Hepatocyte (in vitro differentiated cells): ENCODE results near the gene FOXM1. TPM values are rescaled to one million over a fixed set of nuclear protein-coding genes. Genes with fewer than 3 reads are reported as not detected.

Experiments
- DNase-seq: peaks from one replicate; pipeline ENCODE4 v3.0.0-alpha.2; 2016; ENCODE audit warnings: low spot score
- H2AFZ ChIP-seq: fragments of 200-600 bp; sonication (generic); 2 replicates; pipeline ENCODE4 v1.6.0; 2016; ENCODE audit warnings: antibody characterized with exemption, mild to moderate bottlenecking
- H3K27ac ChIP-seq: fragments of 200-600 bp; sonication (generic); 2 replicates; pipeline ENCODE4 v1.5.1; 2016; ENCODE audit warnings: mild to moderate bottlenecking
- H3K27me3 ChIP-seq: fragments of 200-600 bp; sonication (generic); 2 replicates; pipeline ENCODE4 v1.6.1; 2016
- H3K36me3 ChIP-seq: fragments of 200-600 bp; sonication (generic); replicated peaks from 2 replicates; pipeline ENCODE4 v1.5.1; 2016; ENCODE audit warnings: low read depth; ENCODE audit not compliant: insufficient read depth
- H3K4me1 ChIP-seq: fragments of 200-600 bp; sonication (generic); 2 replicates; pipeline ENCODE4 v1.5.1; 2016; ENCODE audit warnings: mild to moderate bottlenecking, moderate library complexity; ENCODE audit not compliant: insufficient read depth
- H3K4me2 ChIP-seq: fragments of 200-600 bp; sonication (generic); 2 replicates; pipeline ENCODE4 v1.6.0; 2016
- H3K4me3 ChIP-seq: fragments of 200-600 bp; sonication (generic); 2 replicates; pipeline ENCODE4 v1.5.1; 2016; ENCODE audit warnings: mild to moderate bottlenecking
- H3K79me2 ChIP-seq: fragments of 200-600 bp; sonication (generic); 2 replicates; pipeline ENCODE4 v1.6.0; 2017; ENCODE audit warnings: mild to moderate bottlenecking
- H3K9me2 ChIP-seq: fragments of 200-600 bp; sonication (generic); replicated peaks from 2 replicates; pipeline ENCODE4 v1.6.0; 2017; ENCODE audit warnings: mild to moderate bottlenecking; ENCODE audit not compliant: insufficient read depth
- H3K9me3 ChIP-seq: fragments of 200-600 bp; sonication (generic); 2 replicates; pipeline ENCODE4 v1.5.1; 2016; ENCODE audit warnings: low read depth, mild to moderate bottlenecking
- H4K20me1 ChIP-seq: fragments of 200-600 bp; sonication (generic); 2 replicates; pipeline ENCODE4 v1.6.0; 2016; ENCODE audit warnings: mild to moderate bottlenecking; ENCODE audit not compliant: insufficient read depth, poor library complexity, severe bottlenecking
- EZH2 ChIP-seq: fragments of 200-600 bp; sonication (generic); IDR thresholded peaks from 2 replicates; pipeline ENCODE4 v1.6.1; 2016; ENCODE audit warnings: antibody characterized with exemption, mild to moderate bottlenecking, borderline replicate concordance
- EZH2phosphoT487 ChIP-seq: fragments of 200-600 bp; sonication (generic); IDR thresholded peaks from one replicate; pipeline ENCODE4 v1.6.1; 2018; ENCODE audit warnings: antibody characterized with exemption, mild to moderate bottlenecking, low read depth, moderate library complexity; ENCODE audit not compliant: unreplicated experiment, severe bottlenecking
- WGBS: methylation state at CpG from one replicate; pipeline ENCODE4 v1.1.6; 2016; ENCODE audit warnings: low lambda C conversion rate; ENCODE audit errors: missing lambda C conversion rate; 5-methylcytosine and 5-hydroxymethylcytosine counted together
- polyA plus RNA-seq: library from polyadenylated mRNA; unstranded; fragments of >200 nt; fragmentation: Nextera tagmentation; extraction: Ambion mirVana; gene quantifications from 2 replicates; pipeline ENCODE4 v1.2.1, GENCODE V29; 2016
- total RNA-seq: library from RNA; depleted of rRNA; stranded (reverse); fragments of >200 nt; gene quantifications from 2 replicates; pipeline ENCODE4 v1.2.3, GENCODE V29; 2014
- TF ChIP-seq, protein P1 (sequence below): fragments of 200-600 bp; sonication (generic); IDR thresholded peaks from 2 replicates; pipeline ENCODE4 v1.5.1; 2016; ENCODE audit warnings: antibody characterized with exemption, mild to moderate bottlenecking; ENCODE audit not compliant: poor library complexity

Gene FOXM1
- total and polyA plus RNA-seq, 2 experiments from 2014 or later = 6.8 to 11.0 TPM

DNA sequence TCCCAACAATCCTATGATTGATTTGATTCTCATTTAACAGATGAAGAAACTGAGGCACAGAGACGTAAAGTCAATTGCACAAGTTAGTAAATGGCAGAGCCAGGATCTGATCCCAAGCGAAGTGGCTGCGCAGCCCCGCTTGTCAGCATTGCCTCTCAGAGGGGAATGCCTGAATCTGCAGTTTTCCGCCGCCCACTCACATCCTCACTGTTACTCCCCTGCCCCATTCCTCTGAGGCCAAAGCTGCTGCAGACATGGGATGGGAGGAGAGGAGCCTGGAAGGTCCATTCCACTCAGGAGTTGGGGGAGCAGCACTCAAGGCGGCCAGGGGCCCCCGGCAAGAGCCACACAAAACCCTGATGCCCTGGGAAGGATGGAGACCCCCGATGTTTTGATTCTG lies 43.2 kb downstream of the FOXM1 start:
- Histone ChIP-seq H3K79me2 (no peaks in the 10 kb centered on the region), H3K27ac (no peak overlapping the region), H3K4me1 (peaks cover 8% of the 10 kb centered on the region), H4K20me1 (no peaks in the 10 kb centered on the region), H3K9me2 (no peaks in the 10 kb centered on the region), H3K4me3 (no peak overlapping the region), H3K27me3 (no peaks in the 10 kb centered on the region), H2AFZ (no peak overlapping the region), H3K9me3 (no peaks in the 10 kb centered on the region), H3K4me2 (no peak overlapping the region), H3K36me3 (no peaks in the 10 kb centered on the region)
- WGBS = 94% methylated on average over 9 of the region's 9 CpGs
- DNase-seq = no peak
- TF ChIP-seq, protein P1, sequence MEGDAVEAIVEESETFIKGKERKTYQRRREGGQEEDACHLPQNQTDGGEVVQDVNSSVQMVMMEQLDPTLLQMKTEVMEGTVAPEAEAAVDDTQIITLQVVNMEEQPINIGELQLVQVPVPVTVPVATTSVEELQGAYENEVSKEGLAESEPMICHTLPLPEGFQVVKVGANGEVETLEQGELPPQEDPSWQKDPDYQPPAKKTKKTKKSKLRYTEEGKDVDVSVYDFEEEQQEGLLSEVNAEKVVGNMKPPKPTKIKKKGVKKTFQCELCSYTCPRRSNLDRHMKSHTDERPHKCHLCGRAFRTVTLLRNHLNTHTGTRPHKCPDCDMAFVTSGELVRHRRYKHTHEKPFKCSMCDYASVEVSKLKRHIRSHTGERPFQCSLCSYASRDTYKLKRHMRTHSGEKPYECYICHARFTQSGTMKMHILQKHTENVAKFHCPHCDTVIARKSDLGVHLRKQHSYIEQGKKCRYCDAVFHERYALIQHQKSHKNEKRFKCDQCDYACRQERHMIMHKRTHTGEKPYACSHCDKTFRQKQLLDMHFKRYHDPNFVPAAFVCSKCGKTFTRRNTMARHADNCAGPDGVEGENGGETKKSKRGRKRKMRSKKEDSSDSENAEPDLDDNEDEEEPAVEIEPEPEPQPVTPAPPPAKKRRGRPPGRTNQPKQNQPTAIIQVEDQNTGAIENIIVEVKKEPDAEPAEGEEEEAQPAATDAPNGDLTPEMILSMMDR = no peak
- TF ChIP-seq EZH2phosphoT487 (no peak), EZH2 (no peak)

DNA sequence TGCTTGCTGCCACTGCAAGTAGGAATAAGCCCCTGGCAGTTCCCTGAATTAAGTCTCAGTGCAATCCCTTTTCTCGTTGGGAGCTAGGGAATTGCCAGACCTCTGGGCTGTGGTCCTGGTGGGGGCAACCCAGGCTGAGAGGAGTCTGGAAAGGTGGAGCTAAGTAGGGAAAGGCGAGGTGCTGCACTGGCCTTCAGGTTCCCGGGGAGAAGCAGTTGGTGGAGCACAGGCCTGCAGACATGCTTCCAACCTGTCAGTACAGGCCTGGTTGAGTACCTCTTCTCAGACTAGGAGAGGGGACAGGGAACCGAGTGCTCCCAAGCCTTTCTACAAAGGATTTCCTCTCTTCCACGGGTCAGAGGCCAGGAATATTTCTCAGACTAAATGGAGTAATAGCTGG lies 43.6 kb downstream of the FOXM1 start:
- DNase-seq = no peak
- TF ChIP-seq, protein P1 = no peak
- TF ChIP-seq EZH2 (no peak), EZH2phosphoT487 (no peak)
- 65% methylated on average over 5 of the region's 5 CpGs for WGBS
- peaks cover 8% of the 10 kb centered on the region for H3K4me1 ChIP-seq
- H3K27me3 ChIP-seq = no peaks in the 10 kb centered on the region
- no peak overlapping the region for H3K4me2 ChIP-seq
- H4K20me1 ChIP-seq = no peaks in the 10 kb centered on the region
- H3K9me3 ChIP-seq = no peaks in the 10 kb centered on the region
- H3K36me3 ChIP-seq = no peaks in the 10 kb centered on the region
- H2AFZ ChIP-seq = no peak overlapping the region
- no peaks in the 10 kb centered on the region for H3K9me2 ChIP-seq
- no peaks in the 10 kb centered on the region for H3K79me2 ChIP-seq
- H3K27ac ChIP-seq = no peak overlapping the region
- no peak overlapping the region for H3K4me3 ChIP-seq

DNA sequence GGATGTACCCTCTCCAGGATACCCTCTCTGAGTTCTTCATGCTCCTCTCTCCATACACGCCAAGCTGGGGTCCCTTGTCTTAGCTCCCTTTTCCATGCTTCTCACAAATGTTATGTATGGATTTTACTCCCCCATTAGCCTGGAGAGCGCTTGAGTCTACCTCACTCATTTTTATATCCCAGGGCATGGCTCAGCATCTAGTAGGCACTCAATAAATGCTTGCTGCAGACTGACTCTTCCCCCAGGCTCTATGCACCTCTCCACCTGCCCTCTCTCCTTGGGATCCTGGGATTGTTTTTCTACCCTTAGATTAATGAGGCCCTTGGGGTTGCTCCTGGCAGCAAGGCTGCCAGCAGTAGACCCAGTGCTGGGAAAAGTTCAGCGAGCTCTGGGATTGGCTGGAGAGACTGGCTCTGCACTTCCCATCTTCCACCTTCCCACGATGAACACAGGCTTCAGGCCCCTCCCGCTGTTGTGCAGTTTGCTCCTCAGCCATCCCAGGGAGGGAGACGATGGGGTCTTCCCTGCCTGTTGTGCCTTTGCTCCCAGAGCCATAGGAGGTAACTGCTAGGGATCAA lies 44.3 kb downstream of the FOXM1 start:
- Histone ChIP-seq H3K4me1 (peaks cover 8% of the 10 kb centered on the region), H3K36me3 (no peaks in the 10 kb centered on the region), H3K9me3 (no peaks in the 10 kb centered on the region), H3K4me3 (no peak overlapping the region), H3K79me2 (no peaks in the 10 kb centered on the region), H3K4me2 (no peak overlapping the region), H2AFZ (no peak overlapping the region), H4K20me1 (no peaks in the 10 kb centered on the region), H3K27ac (no peak overlapping the region), H3K9me2 (no peaks in the 10 kb centered on the region), H3K27me3 (no peaks in the 10 kb centered on the region)
- no peak for TF ChIP-seq EZH2
- no peak for DNase-seq
- WGBS = 85% methylated on average over 6 of the region's 6 CpGs

DNA sequence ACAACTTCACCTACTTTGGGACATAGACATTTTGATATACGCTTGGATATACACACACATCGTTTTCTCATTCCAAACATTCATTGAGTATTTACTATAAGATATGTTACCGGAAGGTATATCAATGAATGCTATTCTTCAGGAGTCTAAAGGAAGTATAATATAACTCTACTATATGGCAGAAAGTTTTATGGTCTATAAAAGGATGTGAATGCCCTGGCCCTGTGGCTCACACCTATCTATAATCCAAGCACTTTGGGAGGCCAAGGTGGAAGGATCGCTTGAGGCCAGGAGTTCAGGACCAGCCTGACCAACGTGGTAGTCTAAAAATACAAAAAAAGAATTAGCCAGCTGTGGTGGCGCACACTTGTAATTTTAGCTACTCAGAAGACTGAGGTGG lies 47.7 kb downstream of the FOXM1 start:
- DNase-seq = no peak
- H4K20me1 ChIP-seq = no peaks in the 10 kb centered on the region
- TF ChIP-seq EZH2 (no peak), EZH2phosphoT487 (no peak)
- TF ChIP-seq, protein P1 = no peak
- H3K79me2 ChIP-seq = no peaks in the 10 kb centered on the region
- WGBS = 97% methylated on average over 6 of the region's 6 CpGs
- no peak overlapping the region for H2AFZ ChIP-seq
- H3K27ac ChIP-seq = no peak overlapping the region
- no peak overlapping the region for H3K4me2 ChIP-seq
- H3K9me2 ChIP-seq = no peaks in the 10 kb centered on the region
- no peaks in the 10 kb centered on the region for H3K36me3 ChIP-seq
- no peak overlapping the region for H3K4me3 ChIP-seq
- H3K4me1 ChIP-seq = no peaks in the 10 kb centered on the region
- H3K9me3 ChIP-seq = no peaks in the 10 kb centered on the region
- no peaks in the 10 kb centered on the region for H3K27me3 ChIP-seq
